Measurements from ENCODE around the gene DENND2C. TPM values are rescaled to one million over a fixed set of nuclear protein-coding genes. Genes with fewer than 3 reads are reported as not detected.
"Not testable (repeated sequence)": the region's sequence is repeated elsewhere in the genome, so short reads cannot be mapped to it uniquely, and the experiment has no call there.

DENND2C gene
- total RNA-seq, 1 donor from 2014 or later = 3.6 TPM

DNA sequence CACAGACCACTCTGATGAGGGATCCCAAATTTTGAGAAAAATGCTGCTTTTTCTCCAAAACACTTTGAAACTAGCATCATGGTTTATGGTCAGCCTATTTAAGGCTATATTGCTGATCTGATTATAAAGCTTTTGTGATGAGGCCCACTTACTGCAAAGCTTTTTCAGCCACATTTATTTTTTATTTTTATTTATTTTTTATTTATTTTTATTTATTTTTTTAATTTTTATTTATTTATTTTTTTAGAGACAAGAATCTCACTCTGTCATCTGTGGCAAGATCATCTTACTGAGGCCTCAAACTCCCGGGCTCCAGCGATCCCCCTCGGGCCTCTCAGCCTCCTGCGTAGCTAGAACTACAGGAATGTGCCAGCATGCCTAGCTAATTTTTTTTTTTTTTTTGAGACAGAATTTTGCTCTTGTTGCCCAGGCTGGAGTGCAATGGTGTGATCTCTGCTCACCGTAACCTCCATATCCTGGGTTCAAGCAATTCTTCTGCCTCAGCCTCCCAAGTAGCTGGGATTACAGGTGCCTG lies 83.3 kb downstream of the DENND2C start:
- no peaks in the 10 kb centered on the region for H3K36me3 Mint-ChIP-seq
- H3K27me3 Mint-ChIP-seq = no peaks in the 10 kb centered on the region
- no peaks in the 10 kb centered on the region for H3K9me3 Mint-ChIP-seq

DNA sequence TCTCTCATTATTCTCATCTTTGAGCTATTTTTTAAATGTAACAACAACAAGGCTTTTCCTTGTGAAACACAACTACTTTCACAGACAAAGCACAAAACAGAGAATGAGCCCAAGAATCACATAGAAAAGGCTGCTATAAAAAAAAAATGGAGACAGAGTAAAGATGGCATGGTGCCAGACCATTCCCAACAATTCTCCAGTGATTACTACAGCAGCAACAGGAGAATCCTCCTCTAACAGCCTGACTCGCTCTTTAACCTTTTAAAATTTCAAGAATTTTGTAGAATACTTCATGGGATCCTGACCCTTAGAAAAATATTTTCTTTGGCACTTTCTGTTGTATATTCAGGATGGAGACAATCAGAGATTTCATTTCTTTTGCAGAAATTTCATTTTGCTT lies 84.6 kb downstream of the DENND2C start:
- H3K4me3 Mint-ChIP-seq = no peak overlapping the region
- no peaks in the 10 kb centered on the region for H3K9me3 Mint-ChIP-seq
- no peak overlapping the region for H3K27ac Mint-ChIP-seq
- H3K4me1 Mint-ChIP-seq (ENCODE audit: unreplicated experiment) = peaks cover 15% of the 10 kb centered on the region
- TF ChIP-seq, protein P1, sequence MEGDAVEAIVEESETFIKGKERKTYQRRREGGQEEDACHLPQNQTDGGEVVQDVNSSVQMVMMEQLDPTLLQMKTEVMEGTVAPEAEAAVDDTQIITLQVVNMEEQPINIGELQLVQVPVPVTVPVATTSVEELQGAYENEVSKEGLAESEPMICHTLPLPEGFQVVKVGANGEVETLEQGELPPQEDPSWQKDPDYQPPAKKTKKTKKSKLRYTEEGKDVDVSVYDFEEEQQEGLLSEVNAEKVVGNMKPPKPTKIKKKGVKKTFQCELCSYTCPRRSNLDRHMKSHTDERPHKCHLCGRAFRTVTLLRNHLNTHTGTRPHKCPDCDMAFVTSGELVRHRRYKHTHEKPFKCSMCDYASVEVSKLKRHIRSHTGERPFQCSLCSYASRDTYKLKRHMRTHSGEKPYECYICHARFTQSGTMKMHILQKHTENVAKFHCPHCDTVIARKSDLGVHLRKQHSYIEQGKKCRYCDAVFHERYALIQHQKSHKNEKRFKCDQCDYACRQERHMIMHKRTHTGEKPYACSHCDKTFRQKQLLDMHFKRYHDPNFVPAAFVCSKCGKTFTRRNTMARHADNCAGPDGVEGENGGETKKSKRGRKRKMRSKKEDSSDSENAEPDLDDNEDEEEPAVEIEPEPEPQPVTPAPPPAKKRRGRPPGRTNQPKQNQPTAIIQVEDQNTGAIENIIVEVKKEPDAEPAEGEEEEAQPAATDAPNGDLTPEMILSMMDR (conservative IDR thresholded peaks at IDR 0.05) = no peak
- no peak for DNase-seq (ENCODE audit: extremely low spot score, unreplicated experiment)
- no peaks in the 10 kb centered on the region for H3K27me3 Mint-ChIP-seq
- no peaks in the 10 kb centered on the region for H3K36me3 Mint-ChIP-seq

More for the DNA sequence above, 83.3 kb downstream of the DENND2C start:
- Mint-ChIP-seq H3K27ac (no peak overlapping the region), H3K4me1 (ENCODE audit: unreplicated experiment) (peaks cover 11% of the 10 kb centered on the region), H3K4me3 (no peak overlapping the region)
- no peak for DNase-seq (ENCODE audit: extremely low spot score, unreplicated experiment)
- TF ChIP-seq, protein P1 (conservative IDR thresholded peaks at IDR 0.05) = no peak

DNA sequence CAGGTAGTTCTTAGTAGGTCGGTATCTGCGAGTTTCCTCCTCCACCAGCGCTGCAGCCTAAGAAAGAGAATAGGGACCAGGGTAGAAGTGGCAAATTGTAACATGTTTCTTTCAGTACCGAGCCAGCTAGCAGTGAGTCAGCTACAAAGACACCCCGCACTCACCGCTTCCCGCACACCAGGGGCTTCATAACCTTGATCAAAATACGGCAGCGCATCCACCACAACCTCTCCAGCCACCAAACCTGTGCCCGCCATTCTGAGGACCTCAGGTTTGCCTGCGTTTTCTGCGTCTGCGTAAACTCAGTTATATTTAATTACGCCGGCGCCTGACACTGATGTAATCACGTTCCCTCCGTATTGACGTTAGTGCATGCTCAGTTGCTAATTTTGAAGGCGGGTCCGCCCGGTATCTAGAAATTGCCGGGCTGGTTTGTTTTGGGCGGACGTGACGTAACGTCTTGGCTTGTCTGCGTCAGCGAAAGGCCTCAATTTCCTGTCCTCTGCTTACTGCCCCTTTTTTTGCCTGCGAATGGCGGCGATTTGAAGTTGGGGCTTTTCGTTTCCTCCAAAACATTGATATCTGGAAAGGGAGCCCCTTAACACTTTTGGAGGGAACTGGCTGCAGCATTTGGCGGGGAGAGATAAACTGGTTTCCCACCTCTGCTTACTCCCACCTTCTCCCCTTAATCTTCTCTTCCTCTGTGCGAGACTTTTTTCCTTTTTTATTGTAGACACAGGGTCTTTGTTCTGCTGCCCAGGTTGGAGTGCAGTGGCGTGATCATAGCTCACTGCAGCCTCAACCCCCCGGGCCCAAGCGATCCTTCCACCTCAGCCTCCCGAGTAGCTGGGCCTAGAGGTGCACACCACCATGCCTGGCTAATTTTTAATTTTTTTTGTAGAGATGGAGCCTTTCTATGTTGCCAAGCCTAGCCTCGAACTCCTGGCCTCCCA lies 88.2 kb downstream of the DENND2C start, which contains the start of gene BCAS2:
Gene BCAS2 (minus strand): TSS at position 281 of the 953 bp plus-strand sequence. CDS start 24 bp downstream, at position 257.
- peak; percentile 91 for DNase-seq (ENCODE audit: extremely low spot score, unreplicated experiment)
- Mint-ChIP-seq H3K4me1 (ENCODE audit: unreplicated experiment) (peaks cover 21% of the 10 kb centered on the region), H3K9me3 (no peaks in the 10 kb centered on the region), H3K4me3 (peak within 1 kb of the TSS; percentile 99), H3K27ac (peak within 1 kb of the TSS; percentile 98), H3K36me3 (peaks cover 8% of the 10 kb centered on the region), H3K27me3 (no peaks in the 10 kb centered on the region)
- TF ChIP-seq, protein P1 (conservative IDR thresholded peaks at IDR 0.05) = no peak

DNA sequence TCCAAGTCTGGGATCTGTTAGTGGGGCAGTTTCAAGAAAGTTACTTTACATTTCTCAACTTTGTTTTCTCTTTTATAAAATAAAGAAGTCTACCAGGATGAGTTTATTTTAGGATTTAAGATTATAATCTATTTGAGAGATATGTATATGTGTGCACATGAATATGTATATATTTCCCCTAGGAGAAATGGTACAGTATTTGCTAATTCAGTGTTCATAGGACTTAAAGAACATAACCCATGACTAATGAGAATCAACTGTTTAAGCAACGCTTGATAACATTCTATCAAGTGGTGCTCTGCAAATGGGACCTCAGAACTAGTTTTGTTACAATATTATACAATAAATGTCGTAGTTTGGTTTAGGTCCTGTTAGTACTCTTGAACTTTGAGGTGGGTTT lies 95.5 kb downstream of the DENND2C start:
- Mint-ChIP-seq H3K4me3 (no peak overlapping the region), H3K9me3 (no peaks in the 10 kb centered on the region), H3K36me3 (peaks cover 20% of the 10 kb centered on the region), H3K27ac (no peak overlapping the region), H3K27me3 (no peaks in the 10 kb centered on the region), H3K4me1 (ENCODE audit: unreplicated experiment) (peaks cover 6% of the 10 kb centered on the region)
- DNase-seq (ENCODE audit: extremely low spot score, unreplicated experiment) = no peak
- TF ChIP-seq, protein P1 (conservative IDR thresholded peaks at IDR 0.05) = no peak

DNA sequence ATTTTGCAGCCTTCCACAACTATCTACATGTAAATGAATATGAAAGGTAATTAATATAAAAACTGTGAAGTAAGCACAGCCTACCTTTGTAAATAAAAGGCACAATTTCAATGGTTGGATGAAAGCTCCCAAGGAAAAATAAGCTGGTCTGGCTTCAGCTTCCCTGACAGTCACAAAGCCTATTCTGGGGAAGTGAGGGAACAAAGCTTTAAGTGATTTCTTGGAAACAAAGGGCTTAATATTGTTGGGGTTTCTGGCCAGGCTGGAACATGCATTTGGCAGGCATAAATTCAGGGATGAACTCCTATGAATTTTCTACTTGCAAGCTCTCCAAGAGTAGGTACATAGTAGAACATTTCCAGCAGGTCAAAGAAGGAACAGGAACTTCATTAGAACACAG lies 105.7 kb downstream of the DENND2C start:
- TF ChIP-seq, protein P1 (conservative IDR thresholded peaks at IDR 0.05) = no peak
- no peak overlapping the region for H3K27ac Mint-ChIP-seq
- H3K4me1 Mint-ChIP-seq (ENCODE audit: unreplicated experiment) = no peaks in the 10 kb centered on the region
- H3K27me3 Mint-ChIP-seq = no peaks in the 10 kb centered on the region
- DNase-seq (ENCODE audit: extremely low spot score, unreplicated experiment) = no peak
- no peak overlapping the region for H3K4me3 Mint-ChIP-seq
- peaks cover 39% of the 10 kb centered on the region for H3K36me3 Mint-ChIP-seq
- H3K9me3 Mint-ChIP-seq = no peaks in the 10 kb centered on the region

DNA sequence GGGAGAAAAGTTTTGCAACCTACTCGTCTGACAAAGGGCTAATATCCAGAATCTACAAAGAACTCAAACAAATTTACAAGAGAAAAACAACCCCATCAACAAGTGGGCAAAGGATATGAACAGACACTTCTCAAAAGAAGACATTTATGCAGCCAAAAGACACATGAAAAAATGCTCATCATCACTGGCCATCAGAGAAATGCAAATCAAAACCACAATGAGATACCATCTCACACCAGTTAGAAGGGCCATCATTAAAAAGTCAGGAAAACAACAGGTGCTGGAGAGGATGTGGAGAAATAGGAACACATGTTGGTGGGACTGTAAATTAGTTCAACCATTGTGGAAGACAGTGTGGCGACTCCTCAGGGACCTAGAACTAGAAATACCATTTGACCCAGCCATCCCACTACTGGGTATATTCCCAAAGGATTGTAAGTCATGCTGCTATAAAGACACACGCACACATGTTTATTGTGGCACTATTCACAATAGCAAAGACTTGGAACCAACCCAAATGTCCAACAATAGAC lies 106.8 kb downstream of the DENND2C start:
- not testable (repeated sequence) for H3K27me3 Mint-ChIP-seq; H3K27ac Mint-ChIP-seq; H3K4me1 Mint-ChIP-seq (ENCODE audit: unreplicated experiment); H3K4me3 Mint-ChIP-seq; DNase-seq (ENCODE audit: extremely low spot score, unreplicated experiment); H3K9me3 Mint-ChIP-seq
- peaks cover 34% of the 10 kb centered on the region for H3K36me3 Mint-ChIP-seq
